Hippocampal formation (tissue), 2 donors: ENCODE results near the gene COL4A4.
"Not testable (repeated sequence)": the region's sequence is repeated elsewhere in the genome, so short reads cannot be mapped to it uniquely, and the experiment has no call there.

Source experiments
- DNase-seq, 2 donors: peaks; one replicate each; lab custom pipeline; 2025; lab: John Stamatoyannopoulos, UW

COL4A4 gene

GRCh38 chr2:227115761-227116160, 48.2 kb downstream of the COL4A4 start:
- DNase-seq: no peak

- DNase-seq: peak; percentile 33 to 48
These were observed 56.9 kb downstream of the COL4A4 start for GRCh38 chr2:227106845-227107759.

- DNase-seq: no peak
These were observed 60.4 kb downstream of the COL4A4 start for GRCh38 chr2:227103583-227103982.

- no peak for DNase-seq
These were observed 64.7 kb downstream of the COL4A4 start for GRCh38 chr2:227099340-227099739.

- DNase-seq: no peak
These were observed 65.9 kb downstream of the COL4A4 start for GRCh38 chr2:227098162-227098515.

GRCh38 chr2:227097495-227098161, 66.4 kb downstream of the COL4A4 start:
- DNase-seq: no peak

- DNase-seq: no peak
These were observed 68.7 kb downstream of the COL4A4 start for GRCh38 chr2:227095346-227095745.

GRCh38 chr2:227082286-227082685, 81.7 kb downstream of the COL4A4 start:
- no peak for DNase-seq

GRCh38 chr2:227079726-227080125, 84.3 kb downstream of the COL4A4 start:
- no peak for DNase-seq

- not testable (repeated sequence) for DNase-seq
These were observed 98.9 kb downstream of the COL4A4 start for GRCh38 chr2:227065065-227065464.

GRCh38 chr2:227058888-227059399, 105.1 kb downstream of the COL4A4 start:
- DNase-seq: no peak

GRCh38 chr2:227057743-227058447, 106.1 kb downstream of the COL4A4 start:
- no peak for DNase-seq

- DNase-seq: no peak
These were observed 106.9 kb downstream of the COL4A4 start for GRCh38 chr2:227057060-227057459.

- no peak for DNase-seq
These were observed 110.0 kb downstream of the COL4A4 start for GRCh38 chr2:227054006-227054405.

- DNase-seq: no peak
These were observed 111.1 kb downstream of the COL4A4 start for GRCh38 chr2:227052879-227053278.

GRCh38 chr2:227043981-227044380, 120.0 kb downstream of the COL4A4 start:
- DNase-seq: no peak

- peak in 1 of 2 donors; percentile 12 for DNase-seq
These were observed 125.3 kb downstream of the COL4A4 start for GRCh38 chr2:227038550-227039189.

GRCh38 chr2:227036527-227036926, 127.5 kb downstream of the COL4A4 start:
- DNase-seq: no peak

- no peak for DNase-seq
These were observed 128.2 kb downstream of the COL4A4 start for GRCh38 chr2:227035711-227036367.

- no peak for DNase-seq
These were observed 130.4 kb downstream of the COL4A4 start for GRCh38 chr2:227033471-227034148.

- no peak for DNase-seq
These were observed 132.6 kb downstream of the COL4A4 start for GRCh38 chr2:227031379-227031778.
